Bronchial epithelial cell (primary cell): ENCODE measurements around the gene KCTD4. TPM values are rescaled to one million over a fixed set of nuclear protein-coding genes. Genes with fewer than 3 reads are reported as not detected.

Experiments used
- DNase-seq: peaks from one replicate; pipeline ENCODE4 v3.0.0-alpha.2; 2010; ENCODE audit warnings: low read depth
- FAIRE-seq: peaks from 2 replicates; lab custom pipeline; 2011; peaks lifted over from hg19 to GRCh38; lab: Jason Lieb, UNC
- H3K27me3 ChIP-seq: 2 replicates; pipeline ENCODE4 v1.5.1; 2011; ENCODE audit warnings: low read length; ENCODE audit not compliant: control insufficient read depth, insufficient read depth
- H3K36me3 ChIP-seq: 2 replicates; pipeline ENCODE4 v1.5.1; 2011; ENCODE audit warnings: low read length; ENCODE audit not compliant: control insufficient read depth, insufficient read depth
- H3K4me3 ChIP-seq: 2 replicates; pipeline ENCODE4 v1.5.1; 2011; ENCODE audit warnings: mild to moderate bottlenecking, low read depth, low read length, control low read depth
- total RNA-seq: library from RNA; depleted of rRNA; stranded (reverse); fragments of >200 nt; gene quantifications from 2 replicates; pipeline ENCODE4 v1.2.1, GENCODE V29; 2014
- TF ChIP-seq, protein P1 (sequence below): IDR thresholded peaks from 2 replicates; pipeline ENCODE4 v1.5.1; 2011; ENCODE audit warnings: mild to moderate bottlenecking, moderate library complexity, low read length, control low read depth, inconsistent platforms; ENCODE audit not compliant: insufficient read depth, severe bottlenecking

The KCTD4 gene
- total RNA-seq, 1 donor from 2014 or later, result not detected

DNA sequence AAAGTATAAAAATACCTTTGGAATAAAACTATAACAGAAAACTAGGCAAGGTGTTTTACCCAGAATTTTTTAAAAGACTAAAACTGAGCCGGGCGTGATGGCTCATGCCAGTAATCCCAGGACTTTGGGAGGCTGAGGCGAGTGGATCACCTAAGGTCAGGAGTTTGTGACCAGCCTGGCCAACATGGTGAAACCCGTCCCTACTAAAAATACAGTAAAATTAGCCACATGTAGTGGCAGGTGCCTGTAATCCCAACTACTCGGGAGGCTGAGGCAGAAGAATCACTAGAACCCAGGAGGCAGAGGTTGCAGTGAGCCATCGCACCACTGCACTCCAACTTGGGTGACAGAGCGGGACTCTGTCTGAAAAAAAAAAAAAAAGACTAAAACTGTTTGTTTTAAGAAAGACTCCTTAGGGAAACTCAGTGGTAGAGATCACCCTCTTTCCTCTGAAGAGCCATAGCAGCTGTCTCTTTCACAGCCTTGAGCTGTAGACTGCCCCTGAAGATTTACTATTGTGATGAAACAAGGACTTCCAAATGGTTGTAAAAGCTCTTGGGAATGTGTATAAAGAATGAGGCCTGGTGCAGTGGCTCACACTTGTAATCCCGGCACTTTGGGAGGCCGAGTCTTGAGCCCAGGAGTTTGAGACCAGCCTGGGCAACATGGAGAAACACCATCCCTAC is 14.7 kb upstream of the KCTD4 start:
- TF ChIP-seq, protein P1, sequence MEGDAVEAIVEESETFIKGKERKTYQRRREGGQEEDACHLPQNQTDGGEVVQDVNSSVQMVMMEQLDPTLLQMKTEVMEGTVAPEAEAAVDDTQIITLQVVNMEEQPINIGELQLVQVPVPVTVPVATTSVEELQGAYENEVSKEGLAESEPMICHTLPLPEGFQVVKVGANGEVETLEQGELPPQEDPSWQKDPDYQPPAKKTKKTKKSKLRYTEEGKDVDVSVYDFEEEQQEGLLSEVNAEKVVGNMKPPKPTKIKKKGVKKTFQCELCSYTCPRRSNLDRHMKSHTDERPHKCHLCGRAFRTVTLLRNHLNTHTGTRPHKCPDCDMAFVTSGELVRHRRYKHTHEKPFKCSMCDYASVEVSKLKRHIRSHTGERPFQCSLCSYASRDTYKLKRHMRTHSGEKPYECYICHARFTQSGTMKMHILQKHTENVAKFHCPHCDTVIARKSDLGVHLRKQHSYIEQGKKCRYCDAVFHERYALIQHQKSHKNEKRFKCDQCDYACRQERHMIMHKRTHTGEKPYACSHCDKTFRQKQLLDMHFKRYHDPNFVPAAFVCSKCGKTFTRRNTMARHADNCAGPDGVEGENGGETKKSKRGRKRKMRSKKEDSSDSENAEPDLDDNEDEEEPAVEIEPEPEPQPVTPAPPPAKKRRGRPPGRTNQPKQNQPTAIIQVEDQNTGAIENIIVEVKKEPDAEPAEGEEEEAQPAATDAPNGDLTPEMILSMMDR, result no peak
- no peaks in the 10 kb centered on the region for H3K27me3 ChIP-seq
- DNase-seq (no peak), FAIRE-seq (no peak)
- no peak overlapping the region for H3K4me3 ChIP-seq
- no peaks in the 10 kb centered on the region for H3K36me3 ChIP-seq

GRCh38 chr13:45209229-45209628 is 8.4 kb upstream of the KCTD4 start:
- DNase-seq (peak; percentile 97), FAIRE-seq (no peak)
- TF ChIP-seq, protein P1, result no peak
- no peaks in the 10 kb centered on the region for H3K36me3 ChIP-seq
- no peaks in the 10 kb centered on the region for H3K27me3 ChIP-seq
- no peak overlapping the region for H3K4me3 ChIP-seq

DNA sequence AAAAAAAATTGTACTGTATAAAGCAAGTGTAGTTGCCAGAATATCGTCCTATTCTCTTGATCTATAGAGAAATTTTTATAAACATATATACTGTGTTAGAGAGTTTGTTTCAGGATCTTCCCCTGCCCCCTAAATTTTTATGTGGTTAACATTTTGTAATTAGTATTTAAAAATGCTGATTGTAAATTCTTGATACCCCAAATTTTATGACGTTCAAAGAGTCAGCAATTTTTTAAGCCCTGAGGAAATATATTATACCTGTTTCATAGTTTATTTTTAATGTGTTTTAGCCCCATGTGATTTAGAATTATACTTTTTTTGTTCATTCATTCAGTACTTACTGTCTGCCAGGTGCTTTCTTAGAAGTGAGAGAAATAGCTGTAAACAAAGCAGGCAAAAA is 7.3 kb upstream of the KCTD4 start:
- FAIRE-seq, result no peak
- Histone ChIP-seq H3K4me3 (no peak overlapping the region), H3K27me3 (no peaks in the 10 kb centered on the region), H3K36me3 (no peaks in the 10 kb centered on the region)
- DNase-seq, result no peak
- TF ChIP-seq, protein P1, result no peak

GRCh38 chr13:45207319-45207718 is 6.5 kb upstream of the KCTD4 start:
- TF ChIP-seq, protein P1, result no peak
- H3K36me3 ChIP-seq, result no peaks in the 10 kb centered on the region
- H3K27me3 ChIP-seq, result no peaks in the 10 kb centered on the region
- FAIRE-seq (no peak), DNase-seq (peak; percentile 57)
- no peak overlapping the region for H3K4me3 ChIP-seq

DNA sequence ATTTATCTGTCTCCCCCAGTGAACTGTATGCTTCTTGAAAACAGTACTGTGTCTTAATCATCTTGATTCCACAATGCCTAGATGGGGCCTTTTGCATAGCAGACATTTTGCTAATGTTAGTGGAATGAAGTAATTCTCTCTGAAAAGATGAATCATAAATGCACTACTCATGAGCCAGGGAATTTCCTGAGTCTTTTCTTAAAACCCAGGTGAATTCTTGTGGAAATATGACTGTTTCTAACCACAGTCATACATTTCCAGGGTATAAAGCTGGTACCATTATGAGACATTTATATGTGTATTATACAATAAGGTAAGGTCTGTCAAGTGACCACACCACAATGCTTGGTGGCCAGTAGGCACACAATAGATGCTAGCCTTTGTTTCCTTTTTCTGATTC is 5.5 kb upstream of the KCTD4 start:
- DNase-seq (peak; percentile 99), FAIRE-seq (no peak)
- no peaks in the 10 kb centered on the region for H3K36me3 ChIP-seq
- TF ChIP-seq, protein P1, result no peak
- no peaks in the 10 kb centered on the region for H3K27me3 ChIP-seq
- no peak overlapping the region for H3K4me3 ChIP-seq

GRCh38 chr13:45205124-45205523 is 4.3 kb upstream of the KCTD4 start:
- H3K27me3 ChIP-seq, result no peaks in the 10 kb centered on the region
- TF ChIP-seq, protein P1, result no peak

More at GRCh38 chr13:45205124-45205523, 4.3 kb upstream of the KCTD4 start:
- FAIRE-seq (no peak), DNase-seq (no peak)
- H3K36me3 ChIP-seq, result no peaks in the 10 kb centered on the region
- H3K4me3 ChIP-seq, result no peak overlapping the region
